GM10266 (cell line): ENCODE measurements around the gene KRTAP10-11.

ENCODE experiments used
- DNase-seq: peaks from one replicate; pipeline ENCODE4 v3.0.0; 2012; ENCODE audit errors: extremely low spot score
- TF ChIP-seq, protein P1 (sequence below): IDR thresholded peaks from 2 replicates; pipeline ENCODE4 v1.5.1; 2012; ENCODE audit warnings: mild to moderate bottlenecking, low read depth; ENCODE audit not compliant: control insufficient read depth, insufficient read depth; ENCODE audit errors: missing control alignments

The KRTAP10-11 gene

DNA sequence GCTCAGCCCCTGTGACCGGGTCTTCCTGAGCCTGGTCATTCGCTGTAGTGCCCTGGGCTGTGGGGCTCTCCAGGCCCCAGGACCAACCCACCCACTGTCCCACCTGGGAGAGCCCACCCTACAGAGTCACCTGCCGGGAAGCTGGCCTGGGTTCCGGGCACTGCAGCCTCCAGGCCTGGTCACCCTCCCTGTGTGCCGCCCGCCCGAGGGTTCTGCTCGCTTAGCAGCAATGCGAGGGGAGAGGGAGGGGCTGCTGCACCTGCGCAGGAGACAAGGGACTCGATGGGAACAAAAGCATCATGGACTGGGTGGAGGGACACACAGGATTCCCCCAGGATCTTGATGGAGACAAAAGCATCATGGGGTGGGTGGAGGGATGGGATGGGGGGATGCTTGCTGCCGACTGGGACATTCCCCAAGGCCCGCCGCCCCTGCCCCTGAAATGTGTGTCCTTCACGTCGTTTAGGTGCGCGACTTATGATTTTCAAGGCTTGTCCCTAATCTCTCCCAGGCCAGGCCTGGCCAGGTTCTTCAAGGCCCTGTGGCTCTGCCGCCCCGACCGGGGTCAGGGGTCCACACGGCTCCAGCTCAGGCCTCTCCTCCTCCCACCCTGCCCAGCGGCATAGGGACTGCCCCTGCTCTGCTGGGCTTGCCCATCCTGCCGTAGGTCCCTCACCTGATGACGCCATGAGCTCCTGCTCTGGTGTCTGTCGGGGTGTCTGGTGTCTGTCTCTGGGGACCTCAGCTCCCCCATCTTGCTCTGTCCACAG lies 32.6 kb upstream of the KRTAP10-11 start:
- no peak for DNase-seq
- TF ChIP-seq, protein P1, sequence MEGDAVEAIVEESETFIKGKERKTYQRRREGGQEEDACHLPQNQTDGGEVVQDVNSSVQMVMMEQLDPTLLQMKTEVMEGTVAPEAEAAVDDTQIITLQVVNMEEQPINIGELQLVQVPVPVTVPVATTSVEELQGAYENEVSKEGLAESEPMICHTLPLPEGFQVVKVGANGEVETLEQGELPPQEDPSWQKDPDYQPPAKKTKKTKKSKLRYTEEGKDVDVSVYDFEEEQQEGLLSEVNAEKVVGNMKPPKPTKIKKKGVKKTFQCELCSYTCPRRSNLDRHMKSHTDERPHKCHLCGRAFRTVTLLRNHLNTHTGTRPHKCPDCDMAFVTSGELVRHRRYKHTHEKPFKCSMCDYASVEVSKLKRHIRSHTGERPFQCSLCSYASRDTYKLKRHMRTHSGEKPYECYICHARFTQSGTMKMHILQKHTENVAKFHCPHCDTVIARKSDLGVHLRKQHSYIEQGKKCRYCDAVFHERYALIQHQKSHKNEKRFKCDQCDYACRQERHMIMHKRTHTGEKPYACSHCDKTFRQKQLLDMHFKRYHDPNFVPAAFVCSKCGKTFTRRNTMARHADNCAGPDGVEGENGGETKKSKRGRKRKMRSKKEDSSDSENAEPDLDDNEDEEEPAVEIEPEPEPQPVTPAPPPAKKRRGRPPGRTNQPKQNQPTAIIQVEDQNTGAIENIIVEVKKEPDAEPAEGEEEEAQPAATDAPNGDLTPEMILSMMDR, result no peak

DNA sequence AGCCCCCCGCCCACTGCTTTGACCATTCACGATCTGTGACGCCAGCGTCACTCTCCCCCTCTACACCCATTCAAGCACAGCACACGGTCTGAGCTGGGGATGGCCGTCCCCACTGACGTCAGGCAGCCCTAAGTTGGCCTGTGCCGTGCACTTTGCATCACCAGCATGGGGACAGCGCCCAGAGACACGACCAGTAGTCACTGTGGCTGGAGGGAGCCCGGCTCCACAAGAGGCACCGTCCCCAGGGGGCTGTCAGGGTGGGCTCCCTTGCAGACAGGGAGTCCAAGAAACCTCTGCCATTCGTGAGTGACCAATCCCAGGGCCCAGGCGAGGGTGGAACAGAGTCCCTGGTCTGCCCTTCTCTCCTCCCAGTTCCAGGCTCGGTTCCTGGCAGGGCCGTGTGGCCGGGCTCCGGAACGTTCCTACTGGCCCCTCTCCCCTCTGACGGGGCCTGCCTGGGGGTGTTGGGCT lies 32.0 kb upstream of the KRTAP10-11 start:
- DNase-seq, result no peak
- TF ChIP-seq, protein P1, result no peak

DNA sequence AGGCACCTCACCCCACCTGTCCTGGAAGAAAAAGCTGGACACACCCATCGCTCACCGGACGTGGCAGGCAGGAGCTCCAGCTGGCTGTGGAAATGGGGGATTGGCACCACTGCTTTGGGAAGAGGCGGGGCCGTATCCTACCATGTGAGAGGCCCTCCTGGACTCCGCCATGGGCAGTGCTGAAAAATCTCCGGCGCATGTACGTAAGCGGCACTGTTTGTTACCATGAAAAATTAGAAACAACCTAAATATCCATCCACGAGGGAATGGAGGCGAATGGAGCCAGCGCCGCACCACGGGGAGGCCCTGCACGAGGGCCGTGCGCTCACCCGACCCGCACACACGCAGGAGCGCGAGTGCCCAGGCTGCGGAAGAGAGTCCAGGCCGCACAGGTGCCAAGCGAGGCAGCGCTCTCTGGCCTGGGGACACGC lies 31.2 kb upstream of the KRTAP10-11 start:
- no peak for DNase-seq
- TF ChIP-seq, protein P1, result no peak

DNA sequence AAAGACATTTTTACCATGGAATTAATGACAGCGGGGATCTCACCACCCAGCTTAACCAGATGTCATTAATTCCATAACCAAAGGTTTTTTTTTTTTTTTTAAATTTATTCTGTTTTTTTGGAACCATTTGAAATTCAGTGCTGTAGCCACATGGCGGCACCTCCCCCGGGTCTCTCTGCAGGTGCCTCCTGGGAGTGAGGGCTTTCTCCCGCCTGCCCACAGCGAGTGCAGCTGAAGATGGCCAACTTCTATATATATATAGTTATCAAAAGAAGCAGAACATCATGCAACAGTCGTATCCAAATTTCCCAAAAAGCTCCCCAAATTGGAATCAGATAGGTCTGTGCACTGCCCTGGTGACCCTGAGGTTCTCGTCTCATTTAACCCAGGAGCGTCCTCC lies 30.7 kb upstream of the KRTAP10-11 start:
- TF ChIP-seq, protein P1, result no peak
- no peak for DNase-seq

DNA sequence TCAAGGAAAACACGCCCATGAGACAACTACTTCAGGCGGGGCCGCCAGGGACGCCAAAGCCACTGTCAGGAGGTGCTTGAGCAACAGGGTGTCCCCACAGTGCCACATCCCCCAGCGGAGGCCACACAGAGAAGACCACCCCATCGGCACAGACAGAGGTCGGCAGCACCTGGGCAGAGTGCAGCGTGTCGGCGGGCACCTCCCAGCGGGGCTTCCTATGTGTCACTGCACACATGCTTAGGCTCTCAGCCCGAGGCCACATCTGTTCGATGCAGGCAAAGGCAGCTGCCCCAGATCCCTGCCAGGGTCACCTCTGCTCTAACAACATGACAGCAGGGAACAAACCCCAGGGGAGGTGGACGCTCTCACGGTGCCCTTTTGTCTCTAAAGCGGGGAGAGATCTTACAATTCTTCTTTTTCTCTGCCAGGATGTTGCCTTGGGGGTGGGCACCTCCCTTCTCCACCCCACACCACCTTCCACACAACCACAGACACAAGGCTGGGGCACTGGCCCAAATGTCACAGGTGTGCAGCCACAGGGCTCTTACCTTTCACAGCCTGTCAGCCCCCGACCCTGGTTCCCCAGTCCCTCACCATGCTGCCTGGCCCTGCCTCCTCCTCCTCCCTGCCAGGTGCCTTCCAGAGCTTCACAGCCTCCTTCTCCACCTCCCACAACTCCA lies 30.2 kb upstream of the KRTAP10-11 start:
- TF ChIP-seq, protein P1, result no peak
- no peak for DNase-seq

DNA sequence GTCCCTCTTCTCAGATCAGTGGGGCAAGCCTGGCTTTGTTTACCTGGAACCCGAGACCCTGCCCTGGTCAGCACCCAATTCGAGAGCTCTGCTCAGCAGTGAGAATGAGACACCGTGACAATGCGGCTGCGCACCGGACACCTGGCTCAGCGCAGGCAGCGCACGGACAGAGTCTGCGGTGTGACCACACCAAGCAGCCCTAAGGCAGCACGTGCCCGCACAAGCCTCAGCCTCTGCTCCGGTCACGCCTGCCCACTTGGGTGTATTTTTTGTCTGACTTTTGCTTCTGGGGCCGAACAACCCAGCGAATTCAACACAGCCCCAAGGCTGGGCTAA lies 29.7 kb upstream of the KRTAP10-11 start:
- no peak for DNase-seq
- TF ChIP-seq, protein P1, result no peak

DNA sequence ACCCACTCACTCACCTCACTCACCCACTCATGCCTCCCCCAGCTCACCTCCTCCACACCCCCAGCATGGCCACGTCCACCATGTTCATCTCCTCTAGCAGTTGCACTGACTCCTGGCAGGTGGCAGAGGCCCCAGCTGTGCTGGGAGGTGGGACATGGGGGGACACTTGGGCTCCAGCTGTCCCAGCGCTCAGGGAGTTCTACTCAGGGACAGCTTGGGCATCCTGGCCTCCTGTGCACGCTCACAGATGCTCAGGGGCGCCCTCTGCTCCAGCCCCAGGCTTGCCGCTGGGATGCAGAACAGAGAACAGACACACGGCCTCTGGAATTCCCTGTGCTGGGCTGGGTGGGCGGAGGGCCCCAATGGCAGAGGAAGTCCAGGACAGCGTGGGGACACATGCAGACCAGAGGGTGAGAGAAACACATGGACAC lies 29.1 kb upstream of the KRTAP10-11 start:
- no peak for DNase-seq
- TF ChIP-seq, protein P1, result no peak
